ENCODE data around the gene SEMA4F.
"Not testable (repeated sequence)": the region's sequence is repeated elsewhere in the genome, so short reads cannot be mapped to it uniquely, and the experiment has no call there.

SEMA4F gene, protein sequence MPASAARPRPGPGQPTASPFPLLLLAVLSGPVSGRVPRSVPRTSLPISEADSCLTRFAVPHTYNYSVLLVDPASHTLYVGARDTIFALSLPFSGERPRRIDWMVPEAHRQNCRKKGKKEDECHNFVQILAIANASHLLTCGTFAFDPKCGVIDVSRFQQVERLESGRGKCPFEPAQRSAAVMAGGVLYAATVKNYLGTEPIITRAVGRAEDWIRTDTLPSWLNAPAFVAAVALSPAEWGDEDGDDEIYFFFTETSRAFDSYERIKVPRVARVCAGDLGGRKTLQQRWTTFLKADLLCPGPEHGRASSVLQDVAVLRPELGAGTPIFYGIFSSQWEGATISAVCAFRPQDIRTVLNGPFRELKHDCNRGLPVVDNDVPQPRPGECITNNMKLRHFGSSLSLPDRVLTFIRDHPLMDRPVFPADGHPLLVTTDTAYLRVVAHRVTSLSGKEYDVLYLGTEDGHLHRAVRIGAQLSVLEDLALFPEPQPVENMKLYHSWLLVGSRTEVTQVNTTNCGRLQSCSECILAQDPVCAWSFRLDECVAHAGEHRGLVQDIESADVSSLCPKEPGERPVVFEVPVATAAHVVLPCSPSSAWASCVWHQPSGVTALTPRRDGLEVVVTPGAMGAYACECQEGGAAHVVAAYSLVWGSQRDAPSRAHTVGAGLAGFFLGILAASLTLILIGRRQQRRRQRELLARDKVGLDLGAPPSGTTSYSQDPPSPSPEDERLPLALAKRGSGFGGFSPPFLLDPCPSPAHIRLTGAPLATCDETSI

DNA sequence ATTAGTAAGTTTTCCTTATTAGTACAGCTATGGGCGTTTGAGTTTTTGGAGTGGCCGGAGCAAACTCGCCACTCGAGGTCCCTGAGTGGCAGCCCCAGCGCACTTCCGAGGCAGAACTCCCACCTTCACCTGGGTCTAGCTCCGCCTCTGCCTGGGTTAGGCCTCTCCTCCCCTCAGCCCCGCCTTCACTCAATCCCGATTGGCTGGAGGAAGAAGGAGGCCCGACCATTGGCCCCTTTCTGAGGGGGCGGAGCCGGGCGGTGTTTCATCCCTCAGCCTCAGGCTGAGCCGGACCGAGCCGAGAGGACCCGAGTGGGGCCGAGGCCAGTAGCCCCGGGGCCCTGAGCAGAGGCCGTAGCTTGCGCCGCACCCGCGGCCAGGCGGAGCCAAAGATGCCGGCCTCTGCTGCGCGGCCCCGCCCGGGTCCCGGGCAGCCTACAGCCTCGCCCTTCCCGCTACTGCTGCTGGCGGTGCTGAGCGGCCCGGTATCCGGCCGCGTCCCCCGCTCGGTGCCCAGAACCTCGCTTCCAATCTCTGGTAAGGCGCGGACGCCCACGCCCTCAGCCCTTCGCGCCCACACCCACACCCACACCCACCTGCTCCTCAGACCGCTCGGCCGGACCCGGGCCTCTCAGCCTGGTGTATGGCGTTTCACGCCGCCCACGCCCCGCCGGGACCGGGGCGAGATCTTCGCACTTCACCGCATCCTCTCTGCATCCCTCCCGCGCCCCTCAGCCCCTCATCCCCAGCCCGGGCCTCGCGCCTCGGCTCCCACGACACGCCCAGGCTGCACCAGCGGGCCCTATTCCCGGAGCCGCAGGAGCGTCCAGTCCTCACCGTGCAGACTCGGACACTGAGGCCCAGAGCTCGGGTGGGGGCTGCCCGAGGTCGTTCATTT lies at the start of gene SEMA4F:
Gene SEMA4F, plus strand, starts transcription at position 263 of the 898 bp plus-strand sequence. Its CDS starts 130 bp downstream, at position 393.
- in situ Hi-C loops (cut with HindIII; ENCODE audit: low pct_unique_long_range_greater_than_20kb, low sequenced_read_pairs): no loop called here
- TF ChIP-seq JUND (IDR thresholded peaks at IDR 0.05; ENCODE audit: low read depth): no peak
- DNase-seq (ENCODE audit: low read depth in 1 of 2, low spot score in 1 of 2): peak; percentile 89 to 97

DNA sequence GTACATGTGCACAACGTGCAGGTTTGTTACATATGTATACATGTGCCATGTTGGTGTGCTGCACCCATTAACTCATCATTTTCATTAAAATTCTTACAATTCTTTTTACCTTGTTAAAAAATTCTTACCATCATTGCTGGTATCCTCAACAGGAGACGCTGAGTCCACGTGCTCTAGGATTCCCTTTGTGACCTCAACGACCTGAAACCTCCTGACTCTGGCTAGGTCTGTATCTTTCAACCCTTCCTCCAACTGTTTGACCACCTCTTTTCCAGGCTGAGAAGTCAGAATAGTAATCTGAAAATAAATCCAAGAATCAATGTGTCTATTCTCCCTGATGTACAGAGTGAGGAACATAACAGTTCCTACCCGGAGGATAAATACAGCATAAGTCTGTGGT lies 47.1 kb upstream of the SEMA4F start:
- no peak for TF ChIP-seq JUND (IDR thresholded peaks at IDR 0.05; ENCODE audit: low read depth)
- in situ Hi-C loops (cut with HindIII; ENCODE audit: low pct_unique_long_range_greater_than_20kb, low sequenced_read_pairs): no loop called here
- DNase-seq (ENCODE audit: low read depth in 1 of 2, low spot score in 1 of 2): no peak

DNA sequence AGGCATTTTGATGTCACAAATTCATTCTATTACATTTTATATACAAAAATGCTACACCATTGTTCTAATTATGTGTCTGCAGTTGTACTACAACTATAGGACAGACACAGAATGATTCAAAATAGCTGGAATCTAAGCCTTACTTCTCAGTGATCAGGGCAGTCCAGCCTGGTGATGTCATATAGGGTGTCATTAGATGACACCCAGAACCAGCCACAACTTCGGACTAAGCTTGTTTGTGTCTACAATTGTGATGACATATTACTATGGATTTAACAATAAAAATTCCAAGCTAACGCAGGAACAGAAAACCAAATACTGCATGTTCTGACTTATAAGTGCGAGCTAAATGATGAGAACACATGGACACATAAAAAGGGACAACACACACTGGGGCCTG lies 36.9 kb upstream of the SEMA4F start:
- in situ Hi-C loops (cut with HindIII; ENCODE audit: low pct_unique_long_range_greater_than_20kb, low sequenced_read_pairs): no loop called here
- DNase-seq (ENCODE audit: low read depth in 1 of 2, low spot score in 1 of 2): no peak
- TF ChIP-seq JUND (IDR thresholded peaks at IDR 0.05; ENCODE audit: low read depth): no peak

- no peak for TF ChIP-seq JUND (IDR thresholded peaks at IDR 0.05; ENCODE audit: low read depth)
- no peak for DNase-seq (ENCODE audit: low read depth in 1 of 2, low spot score in 1 of 2)
- in situ Hi-C loops (cut with HindIII; ENCODE audit: low pct_unique_long_range_greater_than_20kb, low sequenced_read_pairs): no loop called here
Observed at GRCh38 chr2:74618410-74619083, 35.5 kb upstream of the SEMA4F start.

- TF ChIP-seq JUND (IDR thresholded peaks at IDR 0.05; ENCODE audit: low read depth): no peak
- in situ Hi-C loops (cut with HindIII; ENCODE audit: low pct_unique_long_range_greater_than_20kb, low sequenced_read_pairs): no loop called here
- no peak for DNase-seq (ENCODE audit: low read depth in 1 of 2, low spot score in 1 of 2)
Observed at GRCh38 chr2:74619651-74620297, 34.3 kb upstream of the SEMA4F start.

DNA sequence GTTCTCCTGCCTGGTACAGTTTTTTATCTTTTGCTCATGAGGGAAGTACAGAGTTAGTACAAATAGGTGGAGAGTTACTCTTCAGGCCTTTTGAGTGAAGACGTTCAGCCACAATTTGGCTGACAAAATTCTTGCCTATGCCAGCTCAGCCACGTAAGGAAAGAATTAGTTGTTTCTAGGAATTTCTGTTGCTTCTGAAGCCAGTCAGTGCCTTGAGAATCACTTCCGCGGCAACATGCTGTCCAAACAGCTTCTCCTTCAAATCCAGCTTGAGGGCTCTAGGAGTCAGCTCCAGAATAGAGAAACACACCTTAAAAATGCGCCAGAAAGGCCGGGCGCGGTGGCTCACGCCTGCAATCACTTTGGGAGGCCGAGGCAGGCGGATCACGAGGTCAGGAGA lies 33.4 kb upstream of the SEMA4F start:
- TF ChIP-seq JUND (IDR thresholded peaks at IDR 0.05; ENCODE audit: low read depth): no peak
- DNase-seq (ENCODE audit: low read depth in 1 of 2, low spot score in 1 of 2): no peak
- in situ Hi-C loops (cut with HindIII; ENCODE audit: low pct_unique_long_range_greater_than_20kb, low sequenced_read_pairs): no loop called here

DNA sequence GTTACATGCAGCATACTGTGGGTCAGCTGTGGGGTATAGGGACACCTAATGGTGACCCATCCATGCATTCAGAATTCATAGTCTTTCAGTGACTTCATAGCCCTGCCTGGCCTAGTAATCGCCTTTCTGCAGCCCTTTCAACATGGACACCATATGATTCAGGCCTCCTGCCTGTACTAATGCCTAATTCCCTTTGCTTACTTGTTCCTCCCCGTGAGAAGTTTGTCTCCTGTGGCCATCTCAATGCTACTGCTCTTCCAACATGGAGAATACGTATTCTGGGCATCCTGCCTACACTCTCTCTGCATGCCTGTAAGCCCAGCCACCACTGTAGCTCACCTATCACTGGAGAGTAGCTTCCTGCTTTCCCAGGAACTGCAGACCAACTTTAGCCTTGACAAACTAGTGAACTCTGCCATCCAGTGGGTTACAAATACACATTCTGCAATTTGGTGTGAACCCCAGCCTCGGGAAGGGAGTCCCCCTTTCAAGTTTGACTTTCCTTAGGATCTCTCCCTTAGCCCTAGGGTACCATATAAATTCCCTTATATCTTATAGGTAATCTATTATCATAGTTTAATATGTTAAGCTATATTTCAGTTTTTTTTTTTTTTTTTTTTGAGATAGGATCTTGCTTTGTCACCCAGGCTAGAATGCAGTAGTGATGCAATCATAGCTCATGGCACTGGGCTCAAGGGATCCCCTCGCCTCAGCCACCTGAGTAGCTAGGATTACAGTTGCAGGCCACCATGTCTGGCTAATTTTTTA lies 28.2 kb upstream of the SEMA4F start:
- DNase-seq (ENCODE audit: low read depth in 1 of 2, low spot score in 1 of 2): no peak
- in situ Hi-C loops (cut with HindIII; ENCODE audit: low pct_unique_long_range_greater_than_20kb, low sequenced_read_pairs): no loop called here
- no peak for TF ChIP-seq JUND (IDR thresholded peaks at IDR 0.05; ENCODE audit: low read depth)

DNA sequence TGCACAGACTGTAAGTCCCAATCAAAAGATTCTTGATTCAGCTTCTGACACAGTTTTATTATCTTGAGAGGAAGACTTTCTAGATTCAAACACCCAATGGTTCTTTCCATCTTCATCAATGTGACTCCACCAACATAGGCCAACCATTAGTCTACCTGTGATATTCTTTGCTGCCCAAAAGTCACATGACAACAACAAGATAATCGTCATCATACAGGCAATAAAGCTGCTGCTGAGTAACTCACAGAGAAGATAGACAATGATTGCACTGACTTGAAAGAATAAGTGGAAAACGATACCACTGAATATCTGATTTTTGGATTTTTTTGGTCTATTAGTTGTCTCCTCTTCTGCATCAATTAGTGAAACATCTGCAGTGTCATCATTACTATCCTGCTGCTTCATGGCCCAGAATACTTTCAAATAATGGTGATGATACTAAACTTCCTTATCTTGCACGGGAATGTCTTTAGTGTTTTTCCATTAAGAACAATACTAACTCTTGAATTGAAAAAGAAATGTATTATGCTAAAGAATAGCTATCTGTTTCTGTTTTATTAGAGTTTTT lies 25.4 kb upstream of the SEMA4F start:
- in situ Hi-C loops (cut with HindIII; ENCODE audit: low pct_unique_long_range_greater_than_20kb, low sequenced_read_pairs): no loop called here
- DNase-seq (ENCODE audit: low read depth in 1 of 2, low spot score in 1 of 2): no peak
- TF ChIP-seq JUND (IDR thresholded peaks at IDR 0.05; ENCODE audit: low read depth): no peak

GRCh38 chr2:74630454-74630853 lies 23.6 kb upstream of the SEMA4F start:
- in situ Hi-C loops (cut with HindIII; ENCODE audit: low pct_unique_long_range_greater_than_20kb, low sequenced_read_pairs); DNase-seq (ENCODE audit: low read depth in 1 of 2, low spot score in 1 of 2): not testable (repeated sequence)

GRCh38 chr2:74632209-74632938 lies 21.7 kb upstream of the SEMA4F start:
- peak in 1 of 2 experiments; percentile 15 for DNase-seq (ENCODE audit: low read depth in 1 of 2, low spot score in 1 of 2)
- no peak for TF ChIP-seq JUND (IDR thresholded peaks at IDR 0.05; ENCODE audit: low read depth)
- in situ Hi-C loops (cut with HindIII; ENCODE audit: low pct_unique_long_range_greater_than_20kb, low sequenced_read_pairs): no loop called here

Data from T47D (cell line).